Upper lobe of right lung (tissue), 1 donor: ENCODE measurements around the gene DAP3. TPM values are rescaled to one million over a fixed set of nuclear protein-coding genes. Genes with fewer than 3 reads are reported as not detected.
"Not testable (repeated sequence)": the region's sequence is repeated elsewhere in the genome, so short reads cannot be mapped to it uniquely, and the experiment has no call there.

ENCODE experiments used
- ATAC-seq: fragments of 200-7000 bp; cut with Tn5 transposase; one replicate; pipeline ENCODE4 v1.9.1; 2020; ENCODE audit warnings: mild to moderate bottlenecking, moderate library complexity
- DNase-seq: peaks from one replicate; pipeline ENCODE4 v3.0.0-alpha.2; 2020
- H3K27ac ChIP-seq: fragments of 200-600 bp; one replicate; pipeline ENCODE4 v1.8.0; 2022
- H3K27me3 ChIP-seq: fragments of 200-600 bp; one replicate; pipeline ENCODE4 v1.8.0; 2022; ENCODE audit warnings: mild to moderate bottlenecking
- H3K36me3 ChIP-seq: fragments of 200-600 bp; one replicate; pipeline ENCODE4 v1.8.0; 2022
- H3K4me1 ChIP-seq: fragments of 200-600 bp; one replicate; pipeline ENCODE4 v1.8.0; 2022
- H3K4me3 ChIP-seq: fragments of 200-600 bp; one replicate; pipeline ENCODE4 v1.8.0; 2022; ENCODE audit warnings: mild to moderate bottlenecking
- H3K9me3 ChIP-seq: fragments of 200-600 bp; one replicate; pipeline ENCODE4 v1.8.0; 2022
- intact Hi-C: fragments of 100-400 bp; cut with DNase I; formaldehyde crosslinking; loops from one replicate; pipeline ENCODE4 v1.11.0; 2022
- total RNA-seq: library from RNA; stranded (reverse); fragmentation: NEBNext Ultra II Directional; extraction: Animal tissue kit (Norgen Biotek cat#: 25700); gene quantifications from one replicate; pipeline ENCODE4 v1.2.1, GENCODE V29; 2021
- TF ChIP-seq, protein P1 (sequence below): fragments of 200-600 bp; IDR thresholded peaks from one replicate; pipeline ENCODE4 v1.8.0; 2022; ENCODE audit warnings: antibody characterized with exemption
- donor health status: DM: no; HTN: yes; CAD: no; lungs with severe emphysema.

Gene DAP3
- total RNA-seq, 1 donor from 2014 or later: 79.6 TPM

DNA sequence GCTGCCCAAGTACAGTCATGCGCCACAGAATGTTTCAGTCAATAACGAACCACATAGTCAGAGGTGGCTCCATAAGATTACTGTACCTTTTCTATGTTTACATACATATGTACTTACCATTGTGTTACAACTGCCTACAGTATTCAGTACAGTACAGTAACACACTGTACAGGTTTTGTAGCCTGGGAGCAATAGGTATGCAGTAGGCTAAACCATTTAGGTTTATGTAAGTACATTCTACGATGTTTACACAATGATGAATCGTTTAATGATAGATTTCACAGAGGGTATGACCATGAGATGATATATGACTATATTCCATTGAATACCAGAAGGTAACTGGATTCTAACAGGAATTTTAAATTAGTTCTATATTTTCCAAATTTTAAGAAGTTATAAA, 10.9 kb upstream of the DAP3 start:
- Histone ChIP-seq H3K27ac (no peak overlapping the region), H3K9me3 (no peaks in the 10 kb centered on the region), H3K36me3 (peaks cover 75% of the 10 kb centered on the region), H3K4me1 (no peaks in the 10 kb centered on the region), H3K27me3 (no peaks in the 10 kb centered on the region), H3K4me3 (no peak overlapping the region)
- ATAC-seq (no peak), DNase-seq (no peak)
- TF ChIP-seq, protein P1, sequence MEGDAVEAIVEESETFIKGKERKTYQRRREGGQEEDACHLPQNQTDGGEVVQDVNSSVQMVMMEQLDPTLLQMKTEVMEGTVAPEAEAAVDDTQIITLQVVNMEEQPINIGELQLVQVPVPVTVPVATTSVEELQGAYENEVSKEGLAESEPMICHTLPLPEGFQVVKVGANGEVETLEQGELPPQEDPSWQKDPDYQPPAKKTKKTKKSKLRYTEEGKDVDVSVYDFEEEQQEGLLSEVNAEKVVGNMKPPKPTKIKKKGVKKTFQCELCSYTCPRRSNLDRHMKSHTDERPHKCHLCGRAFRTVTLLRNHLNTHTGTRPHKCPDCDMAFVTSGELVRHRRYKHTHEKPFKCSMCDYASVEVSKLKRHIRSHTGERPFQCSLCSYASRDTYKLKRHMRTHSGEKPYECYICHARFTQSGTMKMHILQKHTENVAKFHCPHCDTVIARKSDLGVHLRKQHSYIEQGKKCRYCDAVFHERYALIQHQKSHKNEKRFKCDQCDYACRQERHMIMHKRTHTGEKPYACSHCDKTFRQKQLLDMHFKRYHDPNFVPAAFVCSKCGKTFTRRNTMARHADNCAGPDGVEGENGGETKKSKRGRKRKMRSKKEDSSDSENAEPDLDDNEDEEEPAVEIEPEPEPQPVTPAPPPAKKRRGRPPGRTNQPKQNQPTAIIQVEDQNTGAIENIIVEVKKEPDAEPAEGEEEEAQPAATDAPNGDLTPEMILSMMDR: no peak
- intact Hi-C loops: no loop called here

DNA sequence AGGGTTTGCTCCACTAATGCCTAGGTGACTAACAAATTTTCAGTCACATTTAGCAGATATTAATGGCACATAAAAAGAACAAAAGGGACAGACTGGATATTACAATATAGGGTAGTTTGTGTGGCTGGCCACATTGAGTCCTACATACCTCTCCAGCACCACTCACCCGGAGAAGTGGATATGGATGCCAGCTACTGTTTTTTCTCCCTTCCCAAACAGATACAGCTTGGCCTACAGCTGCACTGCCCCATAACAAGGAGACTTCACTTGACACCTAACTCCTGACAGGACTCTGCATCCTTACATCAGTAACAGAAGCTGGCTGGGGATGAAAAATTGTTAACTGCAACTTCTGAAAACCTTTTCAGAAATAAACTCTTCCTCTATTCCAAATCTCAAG, 9.9 kb upstream of the DAP3 start:
- ATAC-seq, DNase-seq, H3K27me3 ChIP-seq, intact Hi-C loops, H3K4me3 ChIP-seq, H3K4me1 ChIP-seq, H3K9me3 ChIP-seq, H3K27ac ChIP-seq: not testable (repeated sequence)
- peaks cover 72% of the 10 kb centered on the region for H3K36me3 ChIP-seq

DNA sequence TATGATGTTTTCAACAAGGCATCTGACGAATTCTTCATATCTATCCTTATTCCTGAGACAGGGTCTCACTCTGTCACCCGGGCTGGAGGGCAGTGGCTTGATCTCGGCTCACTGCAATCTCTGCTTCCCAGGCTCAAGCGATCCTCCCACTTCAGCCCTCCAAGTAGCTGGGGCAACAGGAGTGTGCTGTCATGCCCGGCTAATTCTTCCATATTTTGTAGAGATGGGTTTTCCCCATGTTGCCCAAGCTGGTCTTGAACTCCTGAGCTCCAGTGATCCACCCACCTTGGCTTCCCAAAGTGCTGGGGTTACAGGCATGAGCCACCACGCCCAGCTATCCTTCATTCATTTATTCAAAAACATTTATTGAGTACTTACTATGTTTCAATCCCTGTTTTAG, 8.4 kb upstream of the DAP3 start:
- ATAC-seq: no peak
- TF ChIP-seq, protein P1: no peak
- DNase-seq: no peak
- H3K27ac ChIP-seq: no peak overlapping the region
- no peak overlapping the region for H3K4me3 ChIP-seq
- intact Hi-C loops: no loop called here
- peaks cover 57% of the 10 kb centered on the region for H3K36me3 ChIP-seq
- H3K27me3 ChIP-seq: no peaks in the 10 kb centered on the region
- no peaks in the 10 kb centered on the region for H3K9me3 ChIP-seq
- peaks cover 16% of the 10 kb centered on the region for H3K4me1 ChIP-seq

DNA sequence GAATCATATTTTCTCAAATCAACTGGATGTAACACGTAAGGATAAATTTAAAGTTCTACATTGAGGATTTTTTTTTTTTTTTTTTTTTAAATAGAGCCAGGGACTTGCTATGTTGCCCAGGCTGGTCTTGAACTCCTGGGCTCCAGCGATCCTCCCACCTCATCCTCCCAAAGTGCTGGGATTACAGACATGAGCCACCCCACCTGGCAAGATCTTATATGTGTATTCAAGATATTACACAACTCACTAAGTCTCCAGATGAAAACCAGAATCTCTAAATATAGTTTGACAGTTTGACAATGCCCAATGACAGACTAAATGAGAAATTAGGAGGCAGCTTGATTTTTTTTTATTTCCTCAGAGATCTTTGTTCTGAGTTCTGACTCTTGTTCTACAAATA, 7.1 kb upstream of the DAP3 start:
- peaks cover 44% of the 10 kb centered on the region for H3K36me3 ChIP-seq
- H3K9me3 ChIP-seq: no peaks in the 10 kb centered on the region
- TF ChIP-seq, protein P1: no peak
- no peak overlapping the region for H3K4me3 ChIP-seq
- no peak overlapping the region for H3K27ac ChIP-seq
- intact Hi-C loops: no loop called here
- no peaks in the 10 kb centered on the region for H3K27me3 ChIP-seq
- peaks cover 27% of the 10 kb centered on the region for H3K4me1 ChIP-seq
- DNase-seq (no peak), ATAC-seq (no peak)

DNA sequence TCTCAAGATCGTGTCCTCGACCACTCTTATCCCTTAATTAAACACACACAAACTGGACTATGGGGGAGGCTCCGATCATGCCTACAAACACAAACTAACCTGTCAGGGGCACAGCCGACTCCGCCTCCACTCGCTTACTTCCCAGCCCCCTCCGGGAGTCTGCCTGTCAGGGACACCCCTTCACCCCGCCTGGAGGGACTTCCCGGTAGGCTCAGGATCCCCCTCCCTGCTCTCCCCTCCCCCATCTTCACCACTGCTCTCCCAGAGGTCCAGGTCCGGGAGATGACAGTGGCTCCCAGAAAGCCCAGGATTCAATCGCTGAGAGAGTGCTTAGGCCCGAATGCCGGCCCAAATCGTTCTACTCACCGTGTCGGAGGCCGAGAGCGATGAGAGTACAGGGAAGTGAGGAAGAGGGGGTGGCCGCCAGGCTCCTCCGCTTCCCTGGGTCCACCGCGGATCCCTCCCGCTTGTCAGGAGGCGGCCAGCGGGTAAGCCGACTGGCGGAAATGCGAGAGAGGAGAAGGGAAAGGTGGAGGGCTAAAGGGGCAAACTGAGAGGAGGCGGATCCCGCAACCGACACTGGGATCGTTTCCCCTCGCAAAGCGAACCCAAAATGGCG, 1.1 kb upstream of the DAP3 start:
- Histone ChIP-seq H3K36me3 (peaks cover 13% of the 10 kb centered on the region), H3K27ac (peak overlapping the region; percentile 99), H3K4me3 (peak overlapping the region; percentile 97), H3K4me1 (peaks cover 37% of the 10 kb centered on the region)
- intact Hi-C loops, H3K27me3 ChIP-seq, DNase-seq, H3K9me3 ChIP-seq: not testable (repeated sequence)
- peak; percentile 56 for ATAC-seq

DNA sequence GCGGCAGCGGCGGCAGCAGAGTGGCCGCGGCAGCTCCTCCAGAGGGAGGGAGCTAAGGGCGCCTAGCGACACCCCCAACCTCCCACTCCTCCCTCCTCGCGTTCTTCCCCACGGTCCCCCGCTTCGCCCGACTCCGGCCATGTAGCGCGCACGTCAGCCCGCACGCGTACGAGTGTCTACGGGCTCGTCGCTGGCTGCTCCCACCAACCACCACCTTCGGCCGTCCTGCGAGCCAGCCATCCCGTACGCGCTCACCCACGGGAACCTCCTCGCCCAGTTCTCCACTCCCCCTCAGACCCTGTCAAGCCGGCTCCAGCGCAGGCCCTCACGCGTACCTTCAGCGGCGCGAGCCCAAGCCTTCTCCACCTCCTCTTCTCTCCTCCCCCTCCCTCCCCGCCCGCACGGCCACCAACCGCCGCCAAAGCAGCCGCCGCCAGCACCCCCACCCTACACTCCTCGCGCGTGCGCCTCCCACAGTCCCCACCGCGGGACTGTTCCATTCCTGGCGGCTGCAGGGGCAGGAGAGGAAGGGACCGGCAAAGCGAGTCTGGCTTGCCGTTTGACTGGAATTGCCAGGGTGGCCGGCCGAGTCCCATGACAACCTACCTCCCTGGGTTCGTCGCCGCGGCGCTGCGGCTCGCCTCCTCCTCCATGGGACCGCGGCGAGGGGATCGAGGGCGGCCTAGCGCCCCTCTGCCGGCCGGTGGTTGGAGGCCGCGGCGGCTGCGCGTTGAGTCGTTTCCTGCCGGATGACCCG, 389 bp upstream of the DAP3 start, which contains the start of gene YY1AP1:
Gene YY1AP1, minus strand, starts transcription at position 451 of the 757 bp plus-strand sequence. CDS start 8,338 bp downstream, outside the sequence.
- Histone ChIP-seq H3K27me3 (no peaks in the 10 kb centered on the region), H3K27ac (peak within 1 kb of the TSS; percentile 99), H3K36me3 (peaks cover 7% of the 10 kb centered on the region), H3K4me1 (peaks cover 37% of the 10 kb centered on the region), H3K9me3 (no peaks in the 10 kb centered on the region), H3K4me3 (peak within 1 kb of the TSS; percentile 97)
- intact Hi-C loops: no loop called here
- DNase-seq (peak; percentile 97), ATAC-seq (peak; percentile 97)
- TF ChIP-seq, protein P1: peak; percentile 32
